ENCODE measurements around the gene SEMA4B.

SEMA4B gene

DNA sequence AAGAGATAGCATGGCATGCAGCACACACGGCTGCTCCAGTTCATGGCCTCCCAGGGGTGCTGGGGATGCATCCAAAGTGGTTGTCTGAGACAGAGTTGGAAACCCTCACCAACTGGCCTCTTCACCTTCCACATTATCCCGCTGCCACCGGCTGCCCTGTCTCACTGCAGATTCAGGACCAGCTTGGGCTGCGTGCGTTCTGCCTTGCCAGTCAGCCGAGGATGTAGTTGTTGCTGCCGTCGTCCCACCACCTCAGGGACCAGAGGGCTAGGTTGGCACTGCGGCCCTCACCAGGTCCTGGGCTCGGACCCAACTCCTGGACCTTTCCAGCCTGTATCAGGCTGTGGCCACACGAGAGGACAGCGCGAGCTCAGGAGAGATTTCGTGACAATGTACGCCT lies 27.8 kb downstream of the SEMA4B start:
- TF ChIP-seq, protein P1, sequence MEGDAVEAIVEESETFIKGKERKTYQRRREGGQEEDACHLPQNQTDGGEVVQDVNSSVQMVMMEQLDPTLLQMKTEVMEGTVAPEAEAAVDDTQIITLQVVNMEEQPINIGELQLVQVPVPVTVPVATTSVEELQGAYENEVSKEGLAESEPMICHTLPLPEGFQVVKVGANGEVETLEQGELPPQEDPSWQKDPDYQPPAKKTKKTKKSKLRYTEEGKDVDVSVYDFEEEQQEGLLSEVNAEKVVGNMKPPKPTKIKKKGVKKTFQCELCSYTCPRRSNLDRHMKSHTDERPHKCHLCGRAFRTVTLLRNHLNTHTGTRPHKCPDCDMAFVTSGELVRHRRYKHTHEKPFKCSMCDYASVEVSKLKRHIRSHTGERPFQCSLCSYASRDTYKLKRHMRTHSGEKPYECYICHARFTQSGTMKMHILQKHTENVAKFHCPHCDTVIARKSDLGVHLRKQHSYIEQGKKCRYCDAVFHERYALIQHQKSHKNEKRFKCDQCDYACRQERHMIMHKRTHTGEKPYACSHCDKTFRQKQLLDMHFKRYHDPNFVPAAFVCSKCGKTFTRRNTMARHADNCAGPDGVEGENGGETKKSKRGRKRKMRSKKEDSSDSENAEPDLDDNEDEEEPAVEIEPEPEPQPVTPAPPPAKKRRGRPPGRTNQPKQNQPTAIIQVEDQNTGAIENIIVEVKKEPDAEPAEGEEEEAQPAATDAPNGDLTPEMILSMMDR (IDR thresholded peaks at IDR 0.05; ENCODE audit: insufficient read depth, missing control alignments) = no peak
- DNase-seq (ENCODE audit: insufficient read length, low spot score) (no peak), FAIRE-seq (no peak)

- FAIRE-seq (no peak), DNase-seq (ENCODE audit: insufficient read length, low spot score) (no peak)
- TF ChIP-seq, protein P1 (IDR thresholded peaks at IDR 0.05; ENCODE audit: insufficient read depth, missing control alignments) = no peak
Measured at GRCh38 chr15:90230071-90230494, 29.0 kb downstream of the SEMA4B start.

GRCh38 chr15:90230610-90231009 lies 29.5 kb downstream of the SEMA4B start:
- TF ChIP-seq, protein P1 (IDR thresholded peaks at IDR 0.05; ENCODE audit: insufficient read depth, missing control alignments) = no peak
- no peak for FAIRE-seq

GRCh38 chr15:90231028-90232017 lies 30.2 kb downstream of the SEMA4B start:
- no peak for DNase-seq (ENCODE audit: insufficient read length, low spot score)
- TF ChIP-seq, protein P1 (IDR thresholded peaks at IDR 0.05; ENCODE audit: insufficient read depth, missing control alignments) = no peak
- no peak for FAIRE-seq

More at GRCh38 chr15:90230610-90231009, 29.5 kb downstream of the SEMA4B start:
- no peak for DNase-seq (ENCODE audit: insufficient read length, low spot score)

GRCh38 chr15:90232196-90232595 lies 31.1 kb downstream of the SEMA4B start:
- DNase-seq (ENCODE audit: insufficient read length, low spot score) (no peak), FAIRE-seq (no peak)
- TF ChIP-seq, protein P1 (IDR thresholded peaks at IDR 0.05; ENCODE audit: insufficient read depth, missing control alignments) = no peak

DNA sequence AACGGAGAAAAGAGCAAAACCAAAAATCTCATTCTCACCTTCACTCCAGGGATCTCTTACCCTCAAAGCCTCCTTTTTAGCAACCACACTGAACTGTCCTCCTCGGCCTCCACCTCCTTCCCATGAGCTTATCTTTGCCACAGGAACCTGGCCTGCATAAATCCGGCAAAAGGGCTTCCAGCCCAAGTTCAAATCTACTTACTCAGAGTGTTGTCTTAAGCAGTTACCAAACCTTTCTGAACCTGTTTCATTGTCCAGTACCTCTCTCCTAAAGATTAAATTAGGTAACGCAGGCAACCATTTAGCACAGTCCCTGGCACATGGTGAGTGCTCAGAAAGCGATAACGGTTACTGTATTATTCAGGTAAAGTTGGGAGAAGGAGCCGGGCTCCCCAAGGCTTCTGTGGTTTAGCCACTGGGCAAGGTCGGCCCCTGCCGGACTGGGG lies 31.8 kb downstream of the SEMA4B start:
- DNase-seq (ENCODE audit: insufficient read length, low spot score) (no peak), FAIRE-seq (no peak)
- TF ChIP-seq, protein P1 (IDR thresholded peaks at IDR 0.05; ENCODE audit: insufficient read depth, missing control alignments) = no peak

Measured in D721Med (cell line).